T-helper 1 cell treated with Interleukin-12 subunit alpha and Interleukin-12 subunit beta and Interleukin-4 antibody, amounts not matched to agents 30 μg/mL and 1 μg/mL, for 36 hours (primary cell): ENCODE data around the gene NCAM2.

Experiments
- H3K27ac Mint-ChIP-seq: one replicate; pipeline ENCODE4 v1.8.0; 2021; ENCODE audit warnings: mild to moderate bottlenecking, mixed read lengths
- H3K27me3 Mint-ChIP-seq: one replicate; pipeline ENCODE4 v1.8.0; 2021; ENCODE audit warnings: low read depth, mixed read lengths
- H3K36me3 Mint-ChIP-seq: one replicate; pipeline ENCODE4 v1.8.0; 2021; ENCODE audit warnings: low read depth, mixed read lengths
- H3K4me1 Mint-ChIP-seq: one replicate; pipeline ENCODE4 v1.8.0; 2021; ENCODE audit warnings: low read depth, mixed read lengths
- H3K4me3 Mint-ChIP-seq: one replicate; pipeline ENCODE4 v1.8.0; 2021; ENCODE audit warnings: mild to moderate bottlenecking, moderate library complexity, mixed read lengths
- H3K9me3 Mint-ChIP-seq: one replicate; pipeline ENCODE4 v1.8.0; 2021; ENCODE audit warnings: mixed read lengths

Gene NCAM2

DNA sequence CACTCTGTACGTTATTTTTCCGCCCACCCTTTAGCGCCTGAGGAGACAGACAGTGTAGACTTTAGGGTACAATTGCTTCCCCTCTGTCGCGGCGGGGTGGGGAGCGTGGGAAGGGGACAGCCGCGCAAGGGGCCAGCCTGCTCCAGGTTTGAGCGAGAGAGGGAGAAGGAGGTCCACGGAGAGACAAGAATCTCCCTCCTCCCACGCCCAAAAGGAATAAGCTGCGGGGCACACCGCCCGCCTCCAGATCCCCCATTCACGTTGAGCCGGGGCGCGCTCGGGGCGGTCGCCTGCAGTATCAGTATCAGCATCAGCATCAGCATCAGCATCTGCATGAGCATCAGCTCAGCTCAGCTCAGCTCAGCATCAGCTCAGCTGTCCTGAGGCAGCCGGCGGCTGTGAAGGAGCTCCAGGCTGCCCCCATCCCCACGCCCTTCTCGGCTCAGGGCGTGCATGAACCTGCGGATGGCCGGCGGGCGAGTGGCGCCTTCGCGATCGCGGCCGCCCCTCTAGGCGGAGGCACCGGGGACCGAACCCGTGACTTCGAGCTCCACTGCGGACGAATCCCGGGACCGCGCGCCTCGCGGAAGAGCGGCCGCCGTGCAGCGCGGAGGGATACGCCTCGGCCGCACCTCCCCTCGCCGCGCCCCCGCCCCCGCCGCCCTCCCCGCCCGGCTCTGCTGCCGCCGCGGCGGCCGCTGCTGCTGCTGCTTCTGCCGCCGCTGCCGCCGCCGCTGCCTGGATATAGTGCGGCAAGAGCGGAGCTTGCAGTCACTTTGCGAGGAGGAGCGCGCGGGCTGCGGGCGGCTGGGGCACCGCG is at the start of gene NCAM2:
Gene NCAM2 (plus strand): TSS at position 774 of the 820 bp plus-strand sequence.
- Mint-ChIP-seq H3K27me3 (peaks cover 31% of the 10 kb centered on the region), H3K4me1 (peaks cover 4% of the 10 kb centered on the region), H3K27ac (no peak within 1 kb of the TSS), H3K36me3 (no peaks in the 10 kb centered on the region), H3K9me3 (no peaks in the 10 kb centered on the region), H3K4me3 (peak within 1 kb of the TSS; percentile 67)

DNA sequence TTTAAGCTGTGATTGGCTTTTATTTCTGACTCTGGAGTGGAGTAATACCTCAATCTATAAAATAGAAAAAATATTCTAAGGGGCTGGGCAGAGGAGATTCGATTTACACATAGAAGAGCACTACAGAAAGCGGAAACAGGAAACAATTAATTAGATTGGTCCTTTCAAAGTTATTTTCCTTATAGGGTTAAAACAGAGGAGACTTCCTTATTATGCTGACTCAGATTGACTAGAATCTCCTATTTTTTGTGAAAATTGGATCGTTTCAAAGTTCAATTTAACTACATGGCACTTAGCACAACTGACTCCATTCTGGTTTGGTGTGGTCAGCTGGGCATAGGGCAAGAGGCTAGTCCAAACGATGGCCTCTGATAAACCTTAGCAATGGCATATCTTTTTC is 48.3 kb upstream of the NCAM2 start:
- Mint-ChIP-seq H3K36me3 (no peaks in the 10 kb centered on the region), H3K4me3 (no peak overlapping the region), H3K27ac (no peak overlapping the region), H3K27me3 (no peaks in the 10 kb centered on the region), H3K9me3 (no peaks in the 10 kb centered on the region), H3K4me1 (no peaks in the 10 kb centered on the region)

- H3K36me3 Mint-ChIP-seq: no peaks in the 10 kb centered on the region
- H3K4me3 Mint-ChIP-seq: no peak overlapping the region
- no peaks in the 10 kb centered on the region for H3K27me3 Mint-ChIP-seq
- H3K4me1 Mint-ChIP-seq: no peaks in the 10 kb centered on the region
- H3K9me3 Mint-ChIP-seq: no peaks in the 10 kb centered on the region
- no peak overlapping the region for H3K27ac Mint-ChIP-seq
These were observed 32.4 kb upstream of the NCAM2 start for GRCh38 chr21:20965816-20966215.

- H3K4me3 Mint-ChIP-seq: no peak overlapping the region
- H3K27ac Mint-ChIP-seq: no peak overlapping the region
- no peaks in the 10 kb centered on the region for H3K4me1 Mint-ChIP-seq
- H3K27me3 Mint-ChIP-seq: no peaks in the 10 kb centered on the region
- no peaks in the 10 kb centered on the region for H3K9me3 Mint-ChIP-seq
- no peaks in the 10 kb centered on the region for H3K36me3 Mint-ChIP-seq
These were observed 29.8 kb upstream of the NCAM2 start for GRCh38 chr21:20968391-20968790.

DNA sequence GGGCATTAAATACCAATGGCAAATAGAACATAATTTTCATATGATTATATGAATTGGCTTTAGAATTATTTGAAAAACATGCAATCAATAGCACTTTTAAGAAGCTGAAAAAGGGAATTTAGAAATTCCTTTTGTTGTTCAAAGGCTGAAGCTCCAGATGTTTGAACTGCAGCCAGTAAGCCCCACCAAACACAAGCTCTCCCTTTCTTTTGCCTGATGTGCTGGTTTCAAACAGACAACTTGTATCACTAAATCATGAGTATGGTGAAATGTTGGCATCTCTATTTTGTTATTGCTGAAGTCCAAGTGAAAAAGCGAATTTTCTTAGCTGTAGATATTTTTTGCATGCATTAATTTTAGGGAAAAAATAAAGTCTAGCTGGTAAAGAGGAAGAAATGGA is 27.5 kb upstream of the NCAM2 start:
- Mint-ChIP-seq H3K9me3 (no peaks in the 10 kb centered on the region), H3K4me3 (no peak overlapping the region), H3K27ac (no peak overlapping the region), H3K36me3 (no peaks in the 10 kb centered on the region), H3K27me3 (no peaks in the 10 kb centered on the region), H3K4me1 (no peaks in the 10 kb centered on the region)

DNA sequence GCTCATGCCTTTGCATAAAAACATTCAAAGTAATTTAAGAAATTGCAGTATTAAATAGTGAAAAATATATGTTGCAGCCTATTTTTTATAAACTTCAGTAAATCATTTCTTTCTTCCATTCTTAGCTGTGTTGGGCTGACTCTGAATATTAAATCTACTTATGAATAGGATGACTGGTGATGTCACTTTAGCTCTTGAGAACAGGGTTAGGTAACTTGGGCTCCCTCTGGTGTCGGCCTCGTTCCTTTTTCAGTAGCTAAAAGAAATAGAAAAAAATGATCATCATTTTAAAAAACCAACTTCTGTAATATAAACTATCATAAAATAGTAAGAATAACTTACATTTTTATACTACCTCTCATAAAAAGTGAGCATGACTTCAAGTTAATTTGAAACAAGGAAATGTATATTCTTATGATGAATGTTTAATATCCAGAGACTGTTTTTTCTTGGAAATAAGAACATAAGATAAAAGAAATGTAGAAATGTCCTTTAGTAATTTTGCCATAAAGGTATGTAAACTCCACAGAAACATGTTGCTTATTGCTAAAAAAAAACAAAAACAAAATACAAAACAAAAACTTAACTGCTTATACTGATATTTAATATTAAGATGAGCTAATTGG is 26.8 kb upstream of the NCAM2 start:
- Mint-ChIP-seq H3K4me1 (no peaks in the 10 kb centered on the region), H3K9me3 (no peaks in the 10 kb centered on the region), H3K36me3 (no peaks in the 10 kb centered on the region), H3K27me3 (no peaks in the 10 kb centered on the region), H3K4me3 (no peak overlapping the region), H3K27ac (no peak overlapping the region)

- peaks cover 4% of the 10 kb centered on the region for H3K4me1 Mint-ChIP-seq
- no peak overlapping the region for H3K4me3 Mint-ChIP-seq
- no peak overlapping the region for H3K27ac Mint-ChIP-seq
- no peaks in the 10 kb centered on the region for H3K36me3 Mint-ChIP-seq
- no peaks in the 10 kb centered on the region for H3K9me3 Mint-ChIP-seq
- H3K27me3 Mint-ChIP-seq: peaks cover 24% of the 10 kb centered on the region
These were observed 3.4 kb upstream of the NCAM2 start for GRCh38 chr21:20994790-20995189.

DNA sequence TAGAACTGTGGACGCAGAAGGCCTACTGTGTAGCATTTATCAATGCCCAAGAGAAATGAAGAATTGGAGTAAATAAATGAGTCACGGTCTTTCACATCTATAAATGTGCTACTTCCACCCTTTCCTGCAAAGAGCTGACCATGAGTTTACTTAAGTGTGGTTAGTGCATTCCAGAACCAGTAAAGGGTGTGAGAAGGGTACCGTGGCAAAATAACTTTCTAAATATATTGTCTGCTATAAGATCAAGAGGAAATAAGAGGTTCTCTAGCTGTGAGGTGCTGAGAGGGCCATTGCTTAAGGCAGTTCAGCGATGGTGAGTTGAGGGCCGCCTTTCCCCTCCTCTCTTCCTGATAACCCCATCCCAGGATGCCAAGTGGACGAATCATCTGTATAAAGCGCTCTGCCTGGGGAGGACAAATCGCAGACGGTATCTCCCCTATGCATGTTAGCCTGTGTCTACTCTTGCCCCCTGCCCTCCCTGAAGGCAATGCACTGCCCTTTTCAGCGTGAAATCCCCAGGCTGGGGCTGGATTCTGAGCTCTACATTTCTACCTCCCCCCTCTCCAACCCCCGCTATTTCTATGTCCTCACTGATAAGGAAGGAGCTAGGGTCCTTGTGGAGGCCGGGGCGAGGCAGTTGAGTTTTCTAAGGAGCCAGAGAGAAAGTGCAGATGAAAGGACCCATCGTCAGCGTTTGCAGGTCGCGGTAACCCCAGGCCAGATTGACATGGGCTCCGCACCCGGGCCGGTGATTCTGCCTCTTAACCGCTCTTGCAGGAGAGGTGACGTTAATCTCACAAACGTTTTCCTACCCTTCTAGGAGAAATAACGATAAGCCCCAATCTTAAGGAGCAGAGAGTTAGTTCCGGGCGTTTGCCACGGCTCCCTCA is 1.5 kb upstream of the NCAM2 start:
- peaks cover 31% of the 10 kb centered on the region for H3K27me3 Mint-ChIP-seq
- no peak overlapping the region for H3K4me3 Mint-ChIP-seq
- H3K9me3 Mint-ChIP-seq: no peaks in the 10 kb centered on the region
- H3K27ac Mint-ChIP-seq: no peak overlapping the region
- H3K4me1 Mint-ChIP-seq: peaks cover 4% of the 10 kb centered on the region
- no peaks in the 10 kb centered on the region for H3K36me3 Mint-ChIP-seq

- no peak overlapping the region for H3K27ac Mint-ChIP-seq
- H3K4me1 Mint-ChIP-seq: peaks cover 4% of the 10 kb centered on the region
- peaks cover 31% of the 10 kb centered on the region for H3K27me3 Mint-ChIP-seq
These were observed 936 bp upstream of the NCAM2 start for GRCh38 chr21:20997311-20997635.

DNA sequence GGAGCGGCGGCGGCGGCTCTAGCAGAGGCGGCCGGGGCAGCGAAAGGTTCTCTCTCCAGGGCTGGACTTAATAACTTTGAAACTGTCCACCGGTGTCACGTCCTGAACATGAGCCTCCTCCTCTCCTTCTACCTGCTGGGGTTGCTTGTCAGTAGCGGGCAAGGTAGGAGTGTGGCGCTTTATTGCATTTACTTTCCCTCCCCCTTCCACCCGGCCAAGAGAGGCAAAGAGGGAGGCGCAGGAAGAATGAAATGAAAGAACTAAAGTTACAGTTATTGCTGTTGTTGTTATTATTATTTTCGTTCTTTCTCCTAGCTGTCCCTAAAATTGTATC is 214 bp downstream of the NCAM2 start:
- Mint-ChIP-seq H3K9me3 (no peaks in the 10 kb centered on the region), H3K27me3 (peaks cover 31% of the 10 kb centered on the region), H3K27ac (no peak overlapping the region), H3K4me1 (peaks cover 4% of the 10 kb centered on the region), H3K36me3 (no peaks in the 10 kb centered on the region), H3K4me3 (peak overlapping the region; percentile 67)

More at GRCh38 chr21:20997311-20997635, 936 bp upstream of the NCAM2 start:
- no peaks in the 10 kb centered on the region for H3K36me3 Mint-ChIP-seq
- no peak overlapping the region for H3K4me3 Mint-ChIP-seq
- no peaks in the 10 kb centered on the region for H3K9me3 Mint-ChIP-seq

GRCh38 chr21:20998886-20999285 is 677 bp downstream of the NCAM2 start:
- no peak overlapping the region for H3K27ac Mint-ChIP-seq
- peak overlapping the region; percentile 67 for H3K4me3 Mint-ChIP-seq
- peaks cover 31% of the 10 kb centered on the region for H3K27me3 Mint-ChIP-seq
- peaks cover 4% of the 10 kb centered on the region for H3K4me1 Mint-ChIP-seq
- H3K36me3 Mint-ChIP-seq: no peaks in the 10 kb centered on the region
- H3K9me3 Mint-ChIP-seq: no peaks in the 10 kb centered on the region

- Mint-ChIP-seq H3K36me3 (no peaks in the 10 kb centered on the region), H3K9me3 (no peaks in the 10 kb centered on the region), H3K27me3 (peaks cover 31% of the 10 kb centered on the region), H3K27ac (no peak overlapping the region), H3K4me3 (peak overlapping the region; percentile 21), H3K4me1 (peaks cover 4% of the 10 kb centered on the region)
These were observed 1.4 kb downstream of the NCAM2 start for GRCh38 chr21:20999659-21000058.

DNA sequence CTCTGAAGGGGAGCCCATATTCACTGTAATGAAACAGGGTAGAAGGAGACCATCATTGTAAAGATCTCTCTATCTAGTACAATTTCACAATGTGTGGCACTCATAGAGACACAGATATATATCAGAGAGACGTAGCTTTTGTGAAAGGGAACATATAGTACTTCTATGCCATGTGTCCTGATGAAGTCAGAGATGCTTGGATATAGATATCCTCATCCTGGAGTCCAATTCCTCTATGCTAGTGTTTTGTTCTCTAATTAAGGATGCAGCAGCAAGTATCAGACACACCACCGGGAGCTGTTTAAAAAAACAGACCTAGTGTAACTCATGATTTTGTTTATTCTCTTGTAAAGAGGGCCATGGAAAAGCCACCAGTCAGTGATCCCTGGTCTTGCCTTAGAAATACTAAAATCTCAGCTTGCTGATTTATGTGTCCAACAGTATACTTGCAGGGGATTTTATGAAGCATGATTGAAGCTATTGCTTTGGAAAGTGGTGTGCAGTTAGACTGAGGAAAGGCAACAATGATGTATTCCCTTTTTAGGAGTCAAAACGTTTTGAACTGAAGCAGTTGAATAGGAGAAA is 2.5 kb downstream of the NCAM2 start:
- peaks cover 31% of the 10 kb centered on the region for H3K27me3 Mint-ChIP-seq
- no peaks in the 10 kb centered on the region for H3K36me3 Mint-ChIP-seq
- H3K27ac Mint-ChIP-seq: no peak overlapping the region
- H3K4me3 Mint-ChIP-seq: no peak overlapping the region
- H3K9me3 Mint-ChIP-seq: no peaks in the 10 kb centered on the region
- H3K4me1 Mint-ChIP-seq: peaks cover 4% of the 10 kb centered on the region

- no peaks in the 10 kb centered on the region for H3K36me3 Mint-ChIP-seq
- peaks cover 4% of the 10 kb centered on the region for H3K4me1 Mint-ChIP-seq
- peaks cover 26% of the 10 kb centered on the region for H3K27me3 Mint-ChIP-seq
- H3K9me3 Mint-ChIP-seq: no peaks in the 10 kb centered on the region
- H3K27ac Mint-ChIP-seq: no peak overlapping the region
- H3K4me3 Mint-ChIP-seq: no peak overlapping the region
These were observed 3.4 kb downstream of the NCAM2 start for GRCh38 chr21:21001591-21002100.
